Endodermal cell (in vitro differentiated cells): Measurements from ENCODE around the gene TPK1. TPM values are rescaled to one million over a fixed set of nuclear protein-coding genes. Genes with fewer than 3 reads are reported as not detected.

Source experiments
- DNase-seq: peaks from one replicate; pipeline ENCODE4 v3.0.0-alpha.2; 2017
- H3K27ac ChIP-seq: 2 replicates; pipeline ENCODE4 v1.5.1; 2013; ENCODE audit warnings: mild to moderate bottlenecking, low read depth, low read length, moderate library complexity
- H3K27me3 ChIP-seq: 2 replicates; pipeline ENCODE4 v1.6.1; 2013; ENCODE audit warnings: mild to moderate bottlenecking, low read length, moderate library complexity; ENCODE audit not compliant: insufficient read depth, control insufficient read depth, poor library complexity, severe bottlenecking
- H3K36me3 ChIP-seq: 2 replicates; pipeline ENCODE4 v1.7.0; 2013; ENCODE audit warnings: mild to moderate bottlenecking, low read length, moderate library complexity; ENCODE audit not compliant: control insufficient read depth, insufficient read depth
- H3K4me1 ChIP-seq: one replicate; pipeline ENCODE4 v1.7.0; 2013; ENCODE audit warnings: low read length; ENCODE audit not compliant: control insufficient read depth, insufficient read depth
- H3K4me3 ChIP-seq: 2 replicates; pipeline ENCODE4 v1.5.1; 2013; ENCODE audit warnings: mild to moderate bottlenecking, low read length, moderate library complexity
- H3K9ac ChIP-seq: 2 replicates; pipeline ENCODE4 v1.6.1; 2013; ENCODE audit warnings: mild to moderate bottlenecking, low read length, moderate library complexity; ENCODE audit not compliant: poor library complexity, severe bottlenecking; ENCODE audit errors: extremely low read depth
- H3K9me3 ChIP-seq: 2 replicates; pipeline ENCODE4 v1.6.1; 2013; ENCODE audit warnings: mild to moderate bottlenecking, low read length, moderate library complexity; ENCODE audit not compliant: control insufficient read depth
- H3K27ac Mint-ChIP-seq: 2 replicates; pipeline ENCODE4 v1.8.0; 2020; ENCODE audit warnings: mixed read lengths
- H3K27me3 Mint-ChIP-seq: 2 replicates; pipeline ENCODE4 v1.8.0; 2021; ENCODE audit warnings: mild to moderate bottlenecking, mixed read lengths; ENCODE audit not compliant: insufficient read depth
- H3K36me3 Mint-ChIP-seq: 2 replicates; pipeline ENCODE4 v1.8.0; 2020; ENCODE audit warnings: low read depth, mixed read lengths
- H3K4me1 Mint-ChIP-seq: 2 replicates; pipeline ENCODE4 v1.8.0; 2020; ENCODE audit warnings: mixed read lengths
- H3K4me3 Mint-ChIP-seq: 2 replicates; pipeline ENCODE4 v1.8.0; 2020; ENCODE audit warnings: mild to moderate bottlenecking, moderate library complexity, mixed read lengths
- H3K9me3 Mint-ChIP-seq: 2 replicates; pipeline ENCODE4 v1.8.0; 2020; ENCODE audit warnings: mild to moderate bottlenecking, mixed read lengths
- CTCF ChIP-seq: fragments of 200-600 bp; sonication (generic); conservative IDR thresholded peaks from 2 replicates; pipeline ENCODE4 v1.5.0; 2021; ENCODE audit warnings: antibody characterized with exemption, mild to moderate bottlenecking
- WGBS, 2 experiments: methylation state at CpG; one replicate each; pipeline versions ENCODE4 v1.1.5 to v1.1.7; 2013; ENCODE audit warnings: missing lambda C conversion rate in 2 of 2, mixed read lengths in 1 of 2; ENCODE audit not compliant: insufficient coverage in 1 of 2, insufficient read length in 1 of 2; 5-methylcytosine and 5-hydroxymethylcytosine counted together
- total RNA-seq, 2 donors: library from RNA; stranded (reverse); fragmentation: NEBNext Ultra II Directional in 1 of 2; extraction: Animal tissue kit (Norgen Biotek cat#: 25700) in 1 of 2; gene quantifications; 2 replicates in 1 of 2; 3 replicates in 1 of 2; pipeline ENCODE4 v1.2.1, GENCODE V29; 2021

TPK1 gene
- total RNA-seq, 2 donors from 2014 or later = 9.7 TPM

DNA sequence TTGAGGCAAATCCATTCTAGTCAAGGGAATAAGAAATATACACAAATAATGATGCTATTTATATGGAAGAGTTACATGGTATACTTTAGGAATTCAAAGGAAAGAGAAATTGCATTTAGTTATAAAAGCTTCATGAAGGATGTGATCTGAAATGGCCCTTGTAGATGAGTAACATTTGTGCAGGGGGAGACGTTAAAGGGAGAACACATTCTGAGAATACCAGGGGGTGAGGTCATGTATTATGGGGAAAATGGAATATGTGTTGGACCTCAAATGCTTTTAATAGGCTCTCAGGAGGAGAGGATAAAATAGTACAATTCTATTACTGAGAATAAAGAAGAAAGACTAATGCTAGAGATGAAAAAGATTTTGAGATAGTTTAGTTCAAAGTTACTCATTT lies 309.9 kb downstream of the TPK1 start:
- Mint-ChIP-seq H3K36me3 (no peaks in the 10 kb centered on the region), H3K27ac (no peak overlapping the region), H3K4me1 (peaks cover 13% of the 10 kb centered on the region), H3K27me3 (no peaks in the 10 kb centered on the region), H3K9me3 (no peaks in the 10 kb centered on the region), H3K4me3 (no peak overlapping the region)
- no peak overlapping the region for H3K9ac ChIP-seq
- 58 to 69% methylated on average over 1 of the region's 1 CpG for WGBS, 2 experiments
- no peak overlapping the region for H3K27ac ChIP-seq
- no peaks in the 10 kb centered on the region for H3K9me3 ChIP-seq
- no peak for DNase-seq
- no peak overlapping the region for H3K4me3 ChIP-seq
- no peaks in the 10 kb centered on the region for H3K36me3 ChIP-seq
- no peaks in the 10 kb centered on the region for H3K4me1 ChIP-seq
- TF ChIP-seq CTCF = no peak
- no peaks in the 10 kb centered on the region for H3K27me3 ChIP-seq

- Mint-ChIP-seq H3K27ac (no peak overlapping the region), H3K9me3 (no peaks in the 10 kb centered on the region), H3K4me1 (peaks cover 4% of the 10 kb centered on the region), H3K27me3 (no peaks in the 10 kb centered on the region), H3K36me3 (no peaks in the 10 kb centered on the region), H3K4me3 (no peak overlapping the region)
- no peak overlapping the region for H3K27ac ChIP-seq
- H3K9me3 ChIP-seq = no peaks in the 10 kb centered on the region
- no peak overlapping the region for H3K4me3 ChIP-seq
- no peak for TF ChIP-seq CTCF
- no peaks in the 10 kb centered on the region for H3K27me3 ChIP-seq
- WGBS, 2 experiments = 94% methylated on average over 3 of the region's 3 CpGs
- no peak overlapping the region for H3K9ac ChIP-seq
- H3K4me1 ChIP-seq = no peaks in the 10 kb centered on the region
- no peaks in the 10 kb centered on the region for H3K36me3 ChIP-seq
- no peak for DNase-seq
Measured at GRCh38 chr7:144524271-144524670, 311.6 kb downstream of the TPK1 start.

- Histone ChIP-seq H3K9ac (no peak overlapping the region), H3K9me3 (no peaks in the 10 kb centered on the region), H3K27me3 (no peaks in the 10 kb centered on the region), H3K36me3 (no peaks in the 10 kb centered on the region), H3K27ac (no peak overlapping the region), H3K4me3 (no peak overlapping the region), H3K4me1 (no peaks in the 10 kb centered on the region)
- H3K27ac Mint-ChIP-seq = no peak overlapping the region
- DNase-seq = no peak
- no peak for TF ChIP-seq CTCF
- H3K36me3 Mint-ChIP-seq = no peaks in the 10 kb centered on the region
- peaks cover 4% of the 10 kb centered on the region for H3K4me1 Mint-ChIP-seq
- WGBS, 2 experiments = 99 to 100% methylated on average over 2 to 3 of the region's 3 CpGs
- no peak overlapping the region for H3K4me3 Mint-ChIP-seq
- no peaks in the 10 kb centered on the region for H3K27me3 Mint-ChIP-seq
- H3K9me3 Mint-ChIP-seq = no peaks in the 10 kb centered on the region
Measured at GRCh38 chr7:144523621-144524020, 312.2 kb downstream of the TPK1 start.
